Raji (cell line): ENCODE measurements around the gene EML2.

Source experiments
- POLR2A ChIP-seq: IDR thresholded peaks from 2 replicates; pipeline ENCODE4 v1.6.1; 2011; ENCODE audit warnings: low read depth, low read length, control low read depth; ENCODE audit not compliant: insufficient read depth

Gene EML2

DNA sequence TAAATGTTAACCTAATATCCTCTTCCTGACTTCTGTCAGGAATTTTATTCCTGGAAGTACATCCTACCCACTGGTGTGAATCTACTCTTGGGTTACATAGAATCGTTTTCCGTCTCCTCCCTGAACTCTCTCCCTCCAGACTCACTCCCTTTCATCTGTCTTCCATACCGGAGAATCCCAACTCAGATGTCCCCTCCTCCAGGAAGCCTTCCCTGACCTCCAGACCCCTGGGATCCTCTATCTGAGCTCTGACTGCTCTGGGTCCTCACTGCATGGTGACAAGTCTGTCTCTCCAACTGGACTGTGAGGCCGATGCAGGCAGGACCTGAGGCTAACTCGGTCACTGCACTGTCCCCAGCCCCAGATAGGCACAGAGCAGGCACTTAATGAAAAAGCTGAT lies 79.2 kb downstream of the EML2 start:
- no peak for TF ChIP-seq POLR2A
